HUES64 (cell line): Measurements from ENCODE around the gene KRTAP10-4.
A peak's percentile ranks its signal among the peaks of the same experiment; 100 is the strongest.
"Not testable (repeated sequence)": the region's sequence is repeated elsewhere in the genome, so short reads cannot be mapped to it uniquely, and the experiment has no call there.

ENCODE experiments used
- H3K27ac ChIP-seq: 2 replicates; pipeline ENCODE4 v1.7.0; 2013; ENCODE audit warnings: low read depth, low read length, inconsistent platforms
- H3K27me3 ChIP-seq: 2 replicates; pipeline ENCODE4 v1.6.1; 2013; ENCODE audit warnings: mild to moderate bottlenecking, low read length; ENCODE audit not compliant: insufficient read depth
- H3K36me3 ChIP-seq: 2 replicates; pipeline ENCODE4 v1.6.1; 2013; ENCODE audit warnings: mild to moderate bottlenecking, low read length; ENCODE audit not compliant: insufficient read depth
- H3K4me1 ChIP-seq: 2 replicates; pipeline ENCODE4 v1.6.1; 2013; ENCODE audit warnings: mild to moderate bottlenecking, low read length, moderate library complexity; ENCODE audit not compliant: insufficient read depth
- H3K4me3 ChIP-seq: 2 replicates; pipeline ENCODE4 v1.5.1; 2013; ENCODE audit warnings: mild to moderate bottlenecking, low read length, moderate library complexity
- H3K9ac ChIP-seq: 2 replicates; pipeline ENCODE4 v1.6.1; 2013; ENCODE audit warnings: mild to moderate bottlenecking, low read depth, low read length
- H3K9me3 ChIP-seq: 2 replicates; pipeline ENCODE4 v1.6.1; 2013; ENCODE audit warnings: low read depth, low read length; ENCODE audit not compliant: insufficient read depth
- WGBS: fragments of 150-250, 120-280 bp; methylation state at CpG from one replicate; pipeline ENCODE4 v1.1.7; 2013; ENCODE audit warnings: missing lambda C conversion rate; 5-methylcytosine and 5-hydroxymethylcytosine counted together

Gene KRTAP10-4

GRCh38 chr21:44539046-44539445, 34.5 kb upstream of the KRTAP10-4 start:
- H3K4me3 ChIP-seq = no peak overlapping the region
- H3K36me3 ChIP-seq = no peaks in the 10 kb centered on the region
- no peak overlapping the region for H3K9ac ChIP-seq
- no peaks in the 10 kb centered on the region for H3K4me1 ChIP-seq
- no peak overlapping the region for H3K27ac ChIP-seq
- H3K27me3 ChIP-seq = no peaks in the 10 kb centered on the region; the same call in 1 of the 2 replicates
- H3K9me3 ChIP-seq = no peaks in the 10 kb centered on the region
- WGBS = 78% methylated on average over 14 of the region's 14 CpGs

DNA sequence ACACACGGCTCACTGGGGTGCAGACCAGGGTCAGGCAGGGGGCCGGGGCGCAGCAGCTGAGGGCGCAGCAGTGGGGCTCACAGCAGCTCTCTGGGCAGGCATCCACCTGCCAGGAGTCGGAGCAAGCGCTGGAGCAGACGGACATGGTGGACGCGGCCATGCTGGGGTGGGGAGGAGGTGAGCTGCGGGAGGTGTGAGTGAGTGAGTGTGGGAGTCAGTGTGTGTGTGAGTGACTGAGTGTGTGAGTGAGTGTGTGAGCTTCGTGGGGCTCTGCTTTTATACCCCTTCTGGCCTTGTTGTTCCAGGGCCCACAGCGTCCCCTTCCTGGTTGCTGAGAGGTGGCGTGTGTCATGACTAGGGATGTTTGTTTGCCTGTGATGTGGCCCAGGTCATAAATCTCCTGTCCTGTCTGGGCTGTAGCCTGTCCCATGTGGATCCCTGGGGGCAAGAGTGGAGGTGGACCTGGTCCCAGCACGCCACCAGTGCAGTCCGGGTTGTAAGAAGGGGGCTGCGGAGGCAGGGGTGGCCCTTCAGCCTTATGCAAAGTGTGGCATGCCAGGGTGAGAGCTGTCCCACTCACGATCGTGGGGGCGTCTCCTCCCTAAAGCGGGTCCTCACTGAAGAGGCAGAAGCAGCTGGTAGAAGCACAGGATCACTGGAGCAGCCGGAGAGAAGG, 33.4 kb upstream of the KRTAP10-4 start, which contains the start of gene KRTAP10-1:
KRTAP10-1 (minus strand) TSS at position 205 of the 676 bp plus-strand sequence; CDS start at position 160, 45 bp downstream.
- H3K27me3 ChIP-seq = no peaks in the 10 kb centered on the region; the same call in 1 of the 2 replicates
- 86% methylated on average over 21 of the region's 21 CpGs for WGBS
- no peaks in the 10 kb centered on the region for H3K36me3 ChIP-seq
- H3K27ac ChIP-seq = no peak within 1 kb of the TSS
- H3K9ac ChIP-seq = no peak within 1 kb of the TSS
- no peaks in the 10 kb centered on the region for H3K9me3 ChIP-seq
- no peak within 1 kb of the TSS for H3K4me3 ChIP-seq
- H3K4me1 ChIP-seq = no peaks in the 10 kb centered on the region

DNA sequence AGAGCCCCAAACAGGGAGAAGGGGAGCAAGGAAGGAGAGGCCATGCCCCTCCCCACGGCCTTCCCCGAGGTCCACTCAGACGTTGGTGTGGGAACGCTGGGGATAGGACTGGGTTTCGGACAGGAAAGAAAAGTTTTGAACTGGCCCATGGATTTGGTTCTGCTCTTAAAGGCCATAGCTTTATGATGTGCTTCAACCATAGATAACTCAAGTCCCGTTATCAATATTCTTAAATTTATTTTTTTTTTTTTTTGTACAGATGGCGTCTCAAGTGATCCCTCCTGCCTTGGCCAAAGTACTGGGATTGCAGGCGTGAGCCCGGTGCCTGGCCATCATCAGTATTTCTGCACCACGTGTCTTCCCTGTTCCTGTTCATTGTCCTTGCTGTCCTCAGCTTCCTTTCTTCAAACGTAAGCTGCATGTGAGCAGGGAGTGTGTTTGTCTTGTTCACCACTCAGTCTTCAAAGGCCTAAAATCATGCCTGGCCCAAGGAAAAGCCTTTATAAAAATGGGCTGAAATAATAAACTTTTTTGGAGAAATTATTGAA, 32.7 kb upstream of the KRTAP10-4 start:
- Histone ChIP-seq H3K4me1 (no peaks in the 10 kb centered on the region), H3K9me3 (no peaks in the 10 kb centered on the region), H3K9ac (no peak overlapping the region), H3K27ac (no peak overlapping the region), H3K27me3 (no peaks in the 10 kb centered on the region; the same call in 1 of the 2 replicates), H3K4me3 (no peak overlapping the region), H3K36me3 (no peaks in the 10 kb centered on the region)
- 89% methylated on average over 11 of the region's 11 CpGs for WGBS

- Histone ChIP-seq H3K9me3 (no peaks in the 10 kb centered on the region), H3K27me3 (no peaks in the 10 kb centered on the region; the same call in 1 of the 2 replicates), H3K9ac (no peak overlapping the region), H3K4me1 (peaks cover under 1% of the 10 kb centered on the region; the same call in 1 of the 2 replicates), H3K36me3 (no peaks in the 10 kb centered on the region), H3K4me3 (no peak overlapping the region), H3K27ac (no peak overlapping the region)
- 100% methylated on average over 1 of the region's 1 CpG for WGBS
Observed at GRCh38 chr21:44542716-44543115, 30.8 kb upstream of the KRTAP10-4 start.

- H3K9ac ChIP-seq = no peak overlapping the region
- WGBS = 75% methylated on average over 2 of the region's 3 CpGs
- H3K9me3 ChIP-seq = no peaks in the 10 kb centered on the region
- no peaks in the 10 kb centered on the region; the same call in 1 of the 2 replicates for H3K27me3 ChIP-seq
- H3K4me1 ChIP-seq = peaks cover 17% of the 10 kb centered on the region
- no peak overlapping the region for H3K27ac ChIP-seq
- no peak overlapping the region for H3K4me3 ChIP-seq
- no peaks in the 10 kb centered on the region for H3K36me3 ChIP-seq
Observed at GRCh38 chr21:44544566-44544965, 29.0 kb upstream of the KRTAP10-4 start.

DNA sequence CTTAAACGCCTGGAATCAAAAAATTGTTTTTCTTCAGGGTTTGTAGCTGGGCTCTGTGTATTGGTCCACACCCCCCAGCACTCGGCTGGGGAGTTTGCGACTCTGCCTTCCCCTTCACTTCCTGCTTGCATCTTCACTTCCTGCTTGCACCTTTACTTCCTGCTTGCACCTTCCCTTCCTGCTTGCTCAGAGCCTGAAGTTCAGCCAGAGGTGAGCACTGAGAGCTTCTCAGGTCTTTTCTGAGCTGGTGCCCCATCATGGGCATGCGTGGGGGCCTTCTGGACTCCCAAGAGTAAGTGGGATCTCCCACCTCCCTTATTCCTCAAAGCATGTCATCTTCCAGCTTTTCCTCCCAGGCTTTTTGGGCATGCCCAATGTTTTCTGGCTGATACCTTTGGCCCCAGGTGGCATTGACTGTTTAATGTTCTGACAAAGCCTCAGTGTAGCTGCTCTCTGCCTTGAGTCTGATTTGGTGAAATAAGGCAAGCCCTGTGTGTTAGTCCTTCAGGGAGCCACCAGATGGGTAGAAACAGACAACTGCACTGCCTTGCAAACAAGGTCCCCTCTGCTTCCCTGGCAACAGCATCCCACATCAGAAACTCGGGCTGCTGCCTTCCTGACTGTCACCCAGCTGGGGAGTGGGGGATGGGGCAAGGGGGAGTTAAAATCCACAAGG, 25.7 kb upstream of the KRTAP10-4 start:
- no peaks in the 10 kb centered on the region for H3K27me3 ChIP-seq
- WGBS = 79% methylated on average over 5 of the region's 5 CpGs
- H3K4me3 ChIP-seq = no peak overlapping the region
- peaks cover 18% of the 10 kb centered on the region for H3K4me1 ChIP-seq
- H3K36me3 ChIP-seq = no peaks in the 10 kb centered on the region
- peak overlapping the region; percentile 9; the same call in 1 of the 2 replicates for H3K27ac ChIP-seq
- no peaks in the 10 kb centered on the region for H3K9me3 ChIP-seq
- no peak overlapping the region for H3K9ac ChIP-seq

DNA sequence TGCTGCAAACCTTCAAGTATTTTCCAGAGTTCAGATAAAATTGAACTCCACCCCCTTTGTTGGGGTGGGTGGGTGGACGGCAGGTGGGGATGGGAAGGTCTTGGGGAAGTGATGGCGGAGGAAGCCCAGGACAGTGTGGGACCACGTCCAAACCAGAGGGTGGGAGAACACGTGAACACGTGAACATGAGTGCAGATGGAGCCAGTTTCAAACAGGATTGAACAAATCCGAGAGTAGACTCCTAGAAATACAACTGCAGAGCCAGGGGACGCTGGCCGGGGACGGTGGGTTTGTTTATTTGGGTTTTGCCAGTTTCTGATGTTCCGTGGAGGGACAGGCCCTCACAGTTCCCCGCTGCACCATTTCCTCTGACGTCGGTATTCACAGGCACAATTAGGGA, 25.1 kb upstream of the KRTAP10-4 start:
- H3K9me3 ChIP-seq = no peaks in the 10 kb centered on the region
- no peaks in the 10 kb centered on the region for H3K36me3 ChIP-seq
- no peaks in the 10 kb centered on the region for H3K27me3 ChIP-seq
- WGBS = 83% methylated on average over 13 of the region's 13 CpGs
- H3K4me1 ChIP-seq = peaks cover 18% of the 10 kb centered on the region
- H3K4me3 ChIP-seq = no peak overlapping the region
- H3K27ac ChIP-seq = peak overlapping the region; percentile 91
- peak overlapping the region; percentile 70 for H3K9ac ChIP-seq

DNA sequence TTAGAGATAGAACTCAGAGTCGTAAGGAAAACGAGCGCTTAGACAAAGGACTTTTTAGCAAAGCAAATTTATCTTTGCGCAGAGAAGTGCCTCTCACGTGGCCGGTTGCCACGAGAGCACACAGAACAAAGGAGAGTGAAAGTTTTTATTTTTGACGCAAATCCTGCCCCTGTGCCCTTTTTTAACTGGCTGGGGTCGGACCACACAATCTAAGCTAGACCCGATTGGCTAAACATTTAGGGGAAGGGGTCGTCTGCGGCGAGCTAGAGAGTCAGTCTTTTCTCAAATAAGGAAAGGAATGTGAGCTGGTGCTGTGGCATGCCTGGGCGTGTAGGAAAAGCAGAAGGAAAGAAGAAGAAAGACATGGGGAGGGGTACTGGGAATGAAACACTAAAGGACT, 24.6 kb upstream of the KRTAP10-4 start:
- H3K27ac ChIP-seq = peak overlapping the region; percentile 91
- no peaks in the 10 kb centered on the region for H3K27me3 ChIP-seq
- peak overlapping the region; percentile 70 for H3K9ac ChIP-seq
- no peaks in the 10 kb centered on the region for H3K9me3 ChIP-seq
- no peaks in the 10 kb centered on the region for H3K36me3 ChIP-seq
- peaks cover 18% of the 10 kb centered on the region for H3K4me1 ChIP-seq
- no peak overlapping the region for H3K4me3 ChIP-seq
- 41% methylated on average over 14 of the region's 14 CpGs for WGBS

- no peaks in the 10 kb centered on the region for H3K27me3 ChIP-seq
- no peak overlapping the region for H3K4me3 ChIP-seq
- 78% methylated on average over 25 of the region's 25 CpGs for WGBS
- peak overlapping the region; percentile 70; the same call in 1 of the 2 replicates for H3K9ac ChIP-seq
- H3K27ac ChIP-seq = peak overlapping the region; percentile 91
- H3K4me1 ChIP-seq = peaks cover 18% of the 10 kb centered on the region
- H3K36me3 ChIP-seq = no peaks in the 10 kb centered on the region
- no peaks in the 10 kb centered on the region for H3K9me3 ChIP-seq
Observed at GRCh38 chr21:44549525-44550211, 23.9 kb upstream of the KRTAP10-4 start.

GRCh38 chr21:44550285-44550684, 23.2 kb upstream of the KRTAP10-4 start:
- H3K27me3 ChIP-seq, H3K9ac ChIP-seq, H3K9me3 ChIP-seq, H3K4me3 ChIP-seq, H3K27ac ChIP-seq, H3K36me3 ChIP-seq: not testable (repeated sequence)
- peaks cover 18% of the 10 kb centered on the region for H3K4me1 ChIP-seq
- WGBS = 77% methylated on average over 17 of the region's 17 CpGs

DNA sequence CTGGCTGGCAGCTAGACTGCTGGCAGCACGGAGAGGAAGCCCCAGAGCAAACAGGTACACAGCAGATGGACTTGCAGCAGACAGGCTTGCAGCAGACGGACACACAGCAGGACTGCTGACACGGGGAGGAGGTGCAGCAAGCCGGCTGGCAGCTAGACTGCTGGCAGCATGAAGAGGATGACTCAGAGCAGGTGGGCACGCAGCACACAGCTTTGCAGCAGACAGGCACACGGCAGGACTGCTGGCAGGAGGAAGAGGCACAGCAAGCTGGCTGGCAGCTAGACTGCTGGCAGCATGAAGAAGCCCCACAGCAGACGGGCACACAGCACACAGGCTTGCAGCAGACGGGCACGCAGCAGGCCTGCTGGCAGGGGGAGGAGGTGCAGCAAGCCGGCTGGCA, 22.7 kb upstream of the KRTAP10-4 start:
- H3K9me3 ChIP-seq = no peaks in the 10 kb centered on the region
- WGBS = 73% methylated on average over 10 of the region's 10 CpGs
- peaks cover 18% of the 10 kb centered on the region for H3K4me1 ChIP-seq

More for the DNA sequence above, 22.7 kb upstream of the KRTAP10-4 start:
- no peaks in the 10 kb centered on the region for H3K36me3 ChIP-seq
- H3K27ac ChIP-seq = no peak overlapping the region
- H3K27me3 ChIP-seq = no peaks in the 10 kb centered on the region
- no peak overlapping the region for H3K9ac ChIP-seq
- H3K4me3 ChIP-seq = no peak overlapping the region
